HG03103 (cell line): ENCODE results near the gene CCDC27.
"Not testable (repeated sequence)": the region's sequence is repeated elsewhere in the genome, so short reads cannot be mapped to it uniquely, and the experiment has no call there.

ENCODE experiments used
- ATAC-seq: cut with Tn5 transposase; IDR thresholded peaks from one replicate; pipeline ENCODE4 v1.9.1; 2021; ENCODE audit warnings: low read depth; ENCODE audit not compliant: unreplicated experiment

The CCDC27 gene

GRCh38 chr1:3787745-3788605 lies 35.7 kb downstream of the CCDC27 start:
- ATAC-seq = no peak

GRCh38 chr1:3788756-3789420 lies 36.6 kb downstream of the CCDC27 start:
- no peak for ATAC-seq

- ATAC-seq = no peak
These were observed 37.4 kb downstream of the CCDC27 start for GRCh38 chr1:3789421-3790300.

GRCh38 chr1:3790500-3790923 lies 38.3 kb downstream of the CCDC27 start:
- no peak for ATAC-seq

- ATAC-seq = no peak
These were observed 38.7 kb downstream of the CCDC27 start for GRCh38 chr1:3790952-3791351.

- no peak for ATAC-seq
These were observed 43.4 kb downstream of the CCDC27 start for GRCh38 chr1:3795453-3796214.

GRCh38 chr1:3796215-3797061 lies 44.2 kb downstream of the CCDC27 start, which contains the start of gene LRRC47:
Gene LRRC47 (minus strand): TSS chr1:3796498. CDS start chr1:3796476, 22 bp downstream.
- ATAC-seq = peak; percentile 94

- no peak for ATAC-seq
These were observed 47.9 kb downstream of the CCDC27 start for GRCh38 chr1:3799976-3800685.

GRCh38 chr1:3800795-3801194 lies 48.5 kb downstream of the CCDC27 start:
- ATAC-seq = not testable (repeated sequence)

- no peak for ATAC-seq
These were observed 51.8 kb downstream of the CCDC27 start for GRCh38 chr1:3803905-3804626.

GRCh38 chr1:3804627-3804944 lies 52.3 kb downstream of the CCDC27 start:
- not testable (repeated sequence) for ATAC-seq

GRCh38 chr1:3805038-3805437 lies 52.8 kb downstream of the CCDC27 start:
- ATAC-seq = no peak

- no peak for ATAC-seq
These were observed 55.5 kb downstream of the CCDC27 start for GRCh38 chr1:3807769-3808168.

GRCh38 chr1:3809680-3810079 lies 57.4 kb downstream of the CCDC27 start:
- ATAC-seq = no peak

GRCh38 chr1:3810149-3810761 lies 58.0 kb downstream of the CCDC27 start:
- ATAC-seq = not testable (repeated sequence)

GRCh38 chr1:3811595-3811911 lies 59.3 kb downstream of the CCDC27 start:
- no peak for ATAC-seq

- ATAC-seq = no peak
These were observed 61.8 kb downstream of the CCDC27 start for GRCh38 chr1:3814065-3814464.
